H54 (cell line): Measurements from ENCODE around the gene TNFRSF4.

Source experiments
- DNase-seq: peaks from one replicate; pipeline ENCODE4 v3.0.0; 2011; ENCODE audit warnings: low spot score, mixed read lengths; ENCODE audit not compliant: insufficient read length
- FAIRE-seq: peaks from 3 replicates; lab custom pipeline; 2011; peaks lifted over from hg19 to GRCh38; lab: Jason Lieb, UNC
- POLR2A ChIP-seq: IDR thresholded peaks from 2 replicates; pipeline ENCODE4 v1.6.1; 2011; ENCODE audit warnings: low read depth, mild to moderate bottlenecking, low read length

Gene TNFRSF4

DNA sequence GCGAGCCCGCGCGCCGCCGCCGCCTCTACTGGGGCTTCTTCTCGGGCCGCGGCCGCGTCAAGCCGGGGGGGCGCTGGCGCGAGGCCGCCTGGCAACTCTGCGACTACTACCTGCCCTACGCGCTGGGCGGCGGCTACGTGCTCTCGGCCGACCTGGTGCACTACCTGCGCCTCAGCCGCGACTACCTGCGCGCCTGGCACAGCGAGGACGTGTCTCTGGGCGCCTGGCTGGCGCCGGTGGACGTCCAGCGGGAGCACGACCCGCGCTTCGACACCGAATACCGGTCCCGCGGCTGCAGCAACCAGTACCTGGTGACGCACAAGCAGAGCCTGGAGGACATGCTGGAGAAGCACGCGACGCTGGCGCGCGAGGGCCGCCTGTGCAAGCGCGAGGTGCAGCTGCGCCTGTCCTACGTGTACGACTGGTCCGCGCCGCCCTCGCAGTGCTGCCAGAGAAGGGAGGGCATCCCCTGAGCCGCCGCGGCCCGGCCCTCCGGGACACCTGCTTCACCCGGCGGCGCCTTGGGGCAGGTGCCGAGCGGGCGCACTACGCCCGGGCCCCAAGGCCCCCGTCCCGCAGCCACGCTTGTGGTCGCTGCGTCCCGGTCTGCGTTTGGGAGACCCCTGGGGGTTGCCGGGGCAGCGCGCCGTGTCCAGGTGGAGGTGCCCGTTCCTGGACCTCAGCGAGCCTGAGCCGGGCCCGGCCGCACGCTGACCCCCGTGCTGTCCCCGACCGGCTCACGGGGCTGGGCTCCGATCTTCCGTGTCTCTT lies 19.0 kb upstream of the TNFRSF4 start:
- no peak for TF ChIP-seq POLR2A
- no peak for DNase-seq
- FAIRE-seq, result no peak

DNA sequence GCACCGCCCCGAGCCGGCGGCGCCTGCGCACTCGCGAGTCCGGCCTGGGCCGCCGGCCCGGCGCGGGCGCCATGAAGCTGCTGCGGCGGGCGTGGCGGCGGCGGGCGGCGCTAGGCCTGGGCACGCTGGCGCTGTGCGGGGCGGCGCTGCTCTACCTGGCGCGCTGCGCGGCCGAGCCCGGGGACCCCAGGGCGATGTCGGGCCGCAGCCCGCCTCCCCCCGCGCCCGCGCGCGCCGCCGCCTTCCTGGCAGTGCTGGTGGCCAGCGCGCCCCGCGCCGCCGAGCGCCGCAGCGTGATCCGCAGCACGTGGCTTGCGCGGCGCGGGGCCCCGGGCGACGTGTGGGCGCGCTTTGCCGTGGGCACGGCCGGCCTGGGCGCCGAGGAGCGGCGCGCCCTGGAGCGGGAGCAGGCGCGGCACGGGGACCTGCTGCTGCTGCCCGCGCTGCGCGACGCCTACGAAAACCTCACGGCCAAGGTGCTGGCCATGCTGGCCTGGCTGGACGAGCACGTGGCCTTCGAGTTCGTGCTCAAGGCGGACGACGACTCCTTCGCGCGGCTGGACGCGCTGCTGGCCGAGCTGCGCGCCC lies 18.3 kb upstream of the TNFRSF4 start, which contains the start of gene B3GALT6:
TSS of gene B3GALT6 (plus strand) at position 30 of the 588 bp plus-strand sequence. CDS start at position 72, 42 bp downstream.
- no peak for TF ChIP-seq POLR2A
- FAIRE-seq (no peak), DNase-seq (no peak)

DNA sequence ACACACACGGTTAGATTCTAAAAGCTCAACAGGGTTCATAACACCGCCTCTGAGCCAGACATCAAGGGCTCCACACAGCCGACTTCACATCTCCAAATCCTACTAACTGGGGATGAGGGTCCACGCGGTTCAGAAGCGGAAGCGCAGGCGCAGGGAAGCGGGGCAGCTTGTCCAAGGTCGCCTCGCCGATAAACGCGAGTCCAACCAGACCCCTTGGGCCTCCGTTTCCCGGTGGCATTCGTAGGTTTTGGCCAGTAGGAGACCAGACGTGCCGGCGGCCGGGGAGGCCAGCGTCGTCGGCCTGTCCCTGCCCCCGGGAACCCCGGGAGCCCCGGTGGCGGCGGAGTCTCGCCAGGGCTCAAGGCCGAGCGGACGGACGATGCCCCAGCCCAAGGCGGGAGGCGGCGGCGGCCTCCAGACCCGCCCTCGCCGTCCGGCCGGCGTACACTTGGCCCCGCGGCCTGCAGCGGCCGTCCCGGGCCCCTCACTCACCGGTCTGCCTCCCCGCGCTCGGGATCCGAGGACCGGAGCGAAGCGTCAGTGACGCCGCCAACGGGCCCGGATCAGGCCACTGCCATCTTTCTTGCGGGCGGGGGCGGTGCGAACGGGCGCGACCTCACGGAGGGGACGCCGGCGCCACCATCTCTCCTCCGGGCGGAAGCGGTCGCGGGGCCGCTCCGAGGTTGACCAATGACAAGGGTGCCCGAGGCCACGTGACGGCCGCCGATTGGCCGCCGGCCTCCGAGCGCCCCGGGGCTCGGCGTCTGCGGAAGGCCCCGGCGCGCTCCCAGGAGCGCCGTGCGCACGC lies 17.7 kb upstream of the TNFRSF4 start, which contains the start of gene SDF4:
TSS of gene SDF4 (minus strand) at position 602 of the 808 bp plus-strand sequence. CDS start 3,229 bp downstream, outside the sequence.
- no peak for FAIRE-seq

GRCh38 chr1:1230656-1231399 lies 16.9 kb upstream of the TNFRSF4 start:
- FAIRE-seq, result peak; percentile 20
- TF ChIP-seq POLR2A, result no peak
- DNase-seq, result peak; percentile 84

More for the DNA sequence above, 17.7 kb upstream of the TNFRSF4 start, which contains the start of gene SDF4:
- peak; percentile 74 for TF ChIP-seq POLR2A
- DNase-seq, result peak; percentile 98

DNA sequence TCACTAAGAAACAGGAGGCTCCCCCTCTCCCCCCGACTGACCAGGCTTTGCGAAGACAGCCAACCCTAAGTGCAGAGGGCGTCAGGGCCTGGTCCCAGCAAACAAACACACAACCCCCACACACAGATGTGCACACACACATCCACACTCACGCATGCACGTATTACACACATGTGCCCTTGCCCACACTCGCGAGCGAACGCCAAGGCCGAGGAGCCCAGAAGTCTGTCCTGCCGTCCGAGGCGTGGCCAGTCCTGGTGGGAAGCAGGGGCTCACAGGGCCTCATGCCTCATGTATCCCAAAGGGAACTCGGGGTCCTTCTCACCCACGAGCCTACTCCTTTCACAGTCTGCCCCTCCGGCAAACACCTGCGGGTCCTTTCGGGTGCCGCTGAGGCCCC lies 15.8 kb upstream of the TNFRSF4 start:
- no peak for DNase-seq
- FAIRE-seq, result no peak
- TF ChIP-seq POLR2A, result no peak

DNA sequence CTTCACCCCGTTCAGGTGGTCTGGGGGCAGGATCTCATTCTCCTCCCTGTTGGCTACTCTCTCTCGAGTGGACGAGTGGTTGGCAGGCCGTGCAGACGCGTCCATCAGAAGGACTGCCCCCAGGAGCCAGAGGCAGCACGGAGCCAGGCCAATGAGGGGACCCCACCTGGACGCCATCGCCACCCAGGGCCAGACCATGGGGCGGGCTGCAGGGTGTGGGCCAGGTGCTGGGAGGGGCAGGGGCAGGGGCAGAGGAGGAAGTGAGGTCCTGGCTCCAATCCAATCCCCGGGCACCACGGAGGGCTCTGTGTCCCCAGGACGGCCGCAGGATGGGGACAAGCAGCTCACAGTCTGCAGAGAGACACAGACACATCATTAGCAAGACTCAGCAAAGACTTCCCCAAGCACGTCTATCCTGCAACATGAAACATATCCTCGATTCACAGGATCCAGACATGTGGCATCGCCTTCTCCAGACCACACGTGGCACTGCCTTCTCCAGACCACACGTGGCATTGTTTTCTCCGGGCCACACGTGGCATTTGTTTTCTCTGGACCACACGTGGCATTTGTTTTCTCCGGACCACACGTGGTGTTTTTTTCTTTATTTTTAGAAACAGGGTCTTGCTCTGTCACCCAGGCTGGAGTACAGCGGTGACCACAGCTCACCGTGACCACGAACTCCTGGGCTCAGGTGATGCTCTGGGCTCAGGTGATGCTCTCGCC lies 14.8 kb upstream of the TNFRSF4 start:
- no peak for TF ChIP-seq POLR2A
- no peak for FAIRE-seq
- no peak for DNase-seq

DNA sequence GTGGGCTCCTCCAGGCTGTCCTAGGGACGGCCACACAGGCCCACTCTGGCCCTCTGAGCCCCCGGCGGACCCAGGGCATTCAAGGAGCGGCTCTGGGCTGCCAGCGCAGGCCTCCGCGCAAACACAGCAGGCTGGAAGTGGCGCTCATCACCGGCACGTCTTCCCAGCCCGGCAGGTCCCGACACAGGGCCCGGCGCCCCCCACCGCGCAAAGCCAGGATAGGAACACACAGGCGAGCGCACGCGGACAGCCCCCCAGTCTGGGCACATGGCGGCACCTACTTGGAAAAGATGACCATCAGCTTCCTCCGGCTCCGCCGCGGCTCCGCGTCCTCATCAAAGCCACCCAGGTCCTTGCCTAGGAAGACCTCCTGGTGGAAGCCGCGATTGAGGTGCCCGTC lies 14.2 kb upstream of the TNFRSF4 start:
- no peak for TF ChIP-seq POLR2A
- DNase-seq (no peak), FAIRE-seq (no peak)

- FAIRE-seq, result no peak
- TF ChIP-seq POLR2A, result no peak
- no peak for DNase-seq
These were observed 13.4 kb upstream of the TNFRSF4 start for GRCh38 chr1:1227386-1227785.

DNA sequence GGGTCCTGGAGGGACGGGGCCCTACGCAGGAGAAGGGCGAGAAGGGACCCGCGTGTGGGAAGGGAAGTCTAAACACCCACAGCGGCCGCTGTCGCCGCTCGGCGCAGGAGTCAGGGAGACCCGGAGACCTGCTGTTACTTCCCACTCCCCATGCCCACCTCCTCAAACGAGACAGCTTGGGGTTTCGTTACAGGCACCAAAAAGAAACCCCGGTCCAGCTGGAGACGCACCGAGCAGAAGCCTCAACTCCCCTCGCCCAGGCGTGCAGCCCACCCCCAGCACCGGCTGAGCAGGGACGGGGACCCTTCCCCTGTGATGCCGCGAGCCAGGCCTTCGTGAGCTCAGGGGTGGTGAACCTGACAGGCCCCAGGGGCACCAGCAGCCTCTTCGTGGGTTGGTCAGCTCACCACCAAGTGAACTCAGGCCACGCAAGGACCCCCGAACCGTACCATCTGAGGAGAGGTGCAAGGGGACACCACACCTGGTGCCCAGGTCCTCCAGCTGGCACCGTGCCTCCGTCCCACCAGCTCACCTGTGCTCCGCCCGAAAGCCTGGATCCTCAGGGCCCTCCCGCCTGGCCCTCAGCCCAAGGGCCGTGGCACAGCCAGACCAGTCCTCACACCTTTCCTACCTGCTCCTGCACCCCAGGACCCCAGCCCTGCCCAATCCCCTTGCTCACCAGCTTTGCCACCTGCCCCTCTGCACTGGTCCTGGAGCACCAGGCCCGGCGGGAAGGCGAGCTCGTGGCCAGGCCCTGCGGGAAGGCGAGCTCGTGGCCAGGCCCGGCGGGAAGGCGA lies 12.8 kb upstream of the TNFRSF4 start:
- FAIRE-seq (no peak), DNase-seq (no peak)
- no peak for TF ChIP-seq POLR2A

- no peak for DNase-seq
- FAIRE-seq, result no peak
- no peak for TF ChIP-seq POLR2A
These were observed 12.0 kb upstream of the TNFRSF4 start for GRCh38 chr1:1225913-1226312.

GRCh38 chr1:1225238-1225845 lies 11.4 kb upstream of the TNFRSF4 start:
- no peak for TF ChIP-seq POLR2A
- DNase-seq (no peak), FAIRE-seq (no peak)
